Endodermal cell (in vitro differentiated cells): ENCODE data around the gene ENOSF1. TPM values are rescaled to one million over a fixed set of nuclear protein-coding genes. Genes with fewer than 3 reads are reported as not detected.

ENCODE experiments used
- DNase-seq: peaks from one replicate; pipeline ENCODE4 v3.0.0-alpha.2; 2017
- H3K27ac ChIP-seq: 2 replicates; pipeline ENCODE4 v1.5.1; 2013; ENCODE audit warnings: mild to moderate bottlenecking, low read depth, low read length, moderate library complexity
- H3K27me3 ChIP-seq: 2 replicates; pipeline ENCODE4 v1.6.1; 2013; ENCODE audit warnings: mild to moderate bottlenecking, low read length, moderate library complexity; ENCODE audit not compliant: insufficient read depth, control insufficient read depth, poor library complexity, severe bottlenecking
- H3K36me3 ChIP-seq: 2 replicates; pipeline ENCODE4 v1.7.0; 2013; ENCODE audit warnings: mild to moderate bottlenecking, low read length, moderate library complexity; ENCODE audit not compliant: control insufficient read depth, insufficient read depth
- H3K4me1 ChIP-seq: one replicate; pipeline ENCODE4 v1.7.0; 2013; ENCODE audit warnings: low read length; ENCODE audit not compliant: control insufficient read depth, insufficient read depth
- H3K4me3 ChIP-seq: 2 replicates; pipeline ENCODE4 v1.5.1; 2013; ENCODE audit warnings: mild to moderate bottlenecking, low read length, moderate library complexity
- H3K9ac ChIP-seq: 2 replicates; pipeline ENCODE4 v1.6.1; 2013; ENCODE audit warnings: mild to moderate bottlenecking, low read length, moderate library complexity; ENCODE audit not compliant: poor library complexity, severe bottlenecking; ENCODE audit errors: extremely low read depth
- H3K9me3 ChIP-seq: 2 replicates; pipeline ENCODE4 v1.6.1; 2013; ENCODE audit warnings: mild to moderate bottlenecking, low read length, moderate library complexity; ENCODE audit not compliant: control insufficient read depth
- H3K27ac Mint-ChIP-seq: 2 replicates; pipeline ENCODE4 v1.8.0; 2020; ENCODE audit warnings: mixed read lengths
- H3K27me3 Mint-ChIP-seq: 2 replicates; pipeline ENCODE4 v1.8.0; 2021; ENCODE audit warnings: mild to moderate bottlenecking, mixed read lengths; ENCODE audit not compliant: insufficient read depth
- H3K36me3 Mint-ChIP-seq: 2 replicates; pipeline ENCODE4 v1.8.0; 2020; ENCODE audit warnings: low read depth, mixed read lengths
- H3K4me1 Mint-ChIP-seq: 2 replicates; pipeline ENCODE4 v1.8.0; 2020; ENCODE audit warnings: mixed read lengths
- H3K4me3 Mint-ChIP-seq: 2 replicates; pipeline ENCODE4 v1.8.0; 2020; ENCODE audit warnings: mild to moderate bottlenecking, moderate library complexity, mixed read lengths
- H3K9me3 Mint-ChIP-seq: 2 replicates; pipeline ENCODE4 v1.8.0; 2020; ENCODE audit warnings: mild to moderate bottlenecking, mixed read lengths
- WGBS, 2 experiments: methylation state at CpG; one replicate each; pipeline versions ENCODE4 v1.1.5 to v1.1.7; 2013; ENCODE audit warnings: missing lambda C conversion rate in 2 of 2, mixed read lengths in 1 of 2; ENCODE audit not compliant: insufficient coverage in 1 of 2, insufficient read length in 1 of 2; 5-methylcytosine and 5-hydroxymethylcytosine counted together
- total RNA-seq, 2 donors: library from RNA; stranded (reverse); fragmentation: NEBNext Ultra II Directional in 1 of 2; extraction: Animal tissue kit (Norgen Biotek cat#: 25700) in 1 of 2; gene quantifications; 2 replicates in 1 of 2; 3 replicates in 1 of 2; pipeline ENCODE4 v1.2.1, GENCODE V29; 2021
- TF ChIP-seq, protein P1 (sequence below): fragments of 200-600 bp; sonication (generic); conservative IDR thresholded peaks from 2 replicates; pipeline ENCODE4 v1.5.0; 2021; ENCODE audit warnings: antibody characterized with exemption, mild to moderate bottlenecking

Gene ENOSF1
- total RNA-seq, 2 donors from 2014 or later = 85.7 to 89.5 TPM

DNA sequence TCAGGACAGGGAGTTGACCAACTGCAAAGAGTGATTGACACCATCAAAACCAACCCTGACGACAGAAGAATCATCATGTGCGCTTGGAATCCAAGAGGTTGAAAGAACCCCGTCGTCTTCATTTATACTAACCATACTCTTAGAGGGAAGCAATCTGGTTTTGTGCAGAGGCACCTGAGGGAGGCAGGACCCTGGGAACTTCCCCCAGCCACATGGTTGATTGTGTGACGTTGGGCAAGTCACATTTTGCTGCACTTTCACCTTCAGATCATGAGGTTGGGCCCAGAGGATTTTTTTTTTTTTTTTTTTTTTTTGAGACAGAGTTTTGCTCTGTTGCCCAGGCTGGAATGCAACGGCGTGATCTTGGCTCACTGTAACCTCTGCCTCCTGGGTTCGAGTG lies 43.4 kb downstream of the ENOSF1 start:
- 93 to 94% methylated on average over 6 to 8 of the region's 8 CpGs for WGBS, 2 experiments
- peaks cover 78% of the 10 kb centered on the region for H3K36me3 ChIP-seq
- H3K36me3 Mint-ChIP-seq = peaks cover 59% of the 10 kb centered on the region

DNA sequence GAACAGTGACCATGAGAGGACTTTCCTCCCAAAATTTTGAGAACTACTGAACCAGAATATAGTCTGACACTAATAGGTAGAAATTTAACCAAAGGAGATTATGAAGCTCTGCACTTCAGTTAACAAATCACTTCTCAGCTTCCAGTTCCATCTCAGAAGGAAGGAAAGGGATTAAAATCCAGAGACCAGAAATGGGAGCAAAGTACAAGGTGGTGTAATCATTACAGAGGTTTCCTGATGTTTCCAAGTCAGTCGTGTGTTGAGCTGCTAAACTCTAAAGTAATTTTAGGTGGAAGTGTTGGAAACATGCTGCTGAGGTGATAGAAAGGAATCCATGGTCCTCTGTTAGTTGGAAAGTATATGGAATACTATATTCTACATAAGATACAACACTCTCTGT lies 44.2 kb downstream of the ENOSF1 start:
- TF ChIP-seq, protein P1, sequence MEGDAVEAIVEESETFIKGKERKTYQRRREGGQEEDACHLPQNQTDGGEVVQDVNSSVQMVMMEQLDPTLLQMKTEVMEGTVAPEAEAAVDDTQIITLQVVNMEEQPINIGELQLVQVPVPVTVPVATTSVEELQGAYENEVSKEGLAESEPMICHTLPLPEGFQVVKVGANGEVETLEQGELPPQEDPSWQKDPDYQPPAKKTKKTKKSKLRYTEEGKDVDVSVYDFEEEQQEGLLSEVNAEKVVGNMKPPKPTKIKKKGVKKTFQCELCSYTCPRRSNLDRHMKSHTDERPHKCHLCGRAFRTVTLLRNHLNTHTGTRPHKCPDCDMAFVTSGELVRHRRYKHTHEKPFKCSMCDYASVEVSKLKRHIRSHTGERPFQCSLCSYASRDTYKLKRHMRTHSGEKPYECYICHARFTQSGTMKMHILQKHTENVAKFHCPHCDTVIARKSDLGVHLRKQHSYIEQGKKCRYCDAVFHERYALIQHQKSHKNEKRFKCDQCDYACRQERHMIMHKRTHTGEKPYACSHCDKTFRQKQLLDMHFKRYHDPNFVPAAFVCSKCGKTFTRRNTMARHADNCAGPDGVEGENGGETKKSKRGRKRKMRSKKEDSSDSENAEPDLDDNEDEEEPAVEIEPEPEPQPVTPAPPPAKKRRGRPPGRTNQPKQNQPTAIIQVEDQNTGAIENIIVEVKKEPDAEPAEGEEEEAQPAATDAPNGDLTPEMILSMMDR = no peak
- H3K9me3 ChIP-seq = peaks cover 7% of the 10 kb centered on the region
- no peak for DNase-seq
- Mint-ChIP-seq H3K4me1 (no peaks in the 10 kb centered on the region), H3K36me3 (peaks cover 58% of the 10 kb centered on the region), H3K27ac (no peak overlapping the region), H3K9me3 (no peaks in the 10 kb centered on the region), H3K27me3 (no peaks in the 10 kb centered on the region), H3K4me3 (no peak overlapping the region)
- no peak overlapping the region for H3K27ac ChIP-seq
- peaks cover 70% of the 10 kb centered on the region for H3K36me3 ChIP-seq
- H3K4me3 ChIP-seq = no peak overlapping the region
- 80 to 95% methylated on average over 1 of the region's 1 CpG for WGBS, 2 experiments
- no peaks in the 10 kb centered on the region for H3K27me3 ChIP-seq
- no peak overlapping the region for H3K9ac ChIP-seq
- no peaks in the 10 kb centered on the region for H3K4me1 ChIP-seq

More for the DNA sequence above, 43.4 kb downstream of the ENOSF1 start:
- Mint-ChIP-seq H3K27ac (no peak overlapping the region), H3K9me3 (no peaks in the 10 kb centered on the region), H3K4me3 (no peak overlapping the region), H3K27me3 (no peaks in the 10 kb centered on the region), H3K4me1 (no peaks in the 10 kb centered on the region)
- TF ChIP-seq, protein P1 = no peak
- Histone ChIP-seq H3K4me3 (no peak overlapping the region), H3K27ac (no peak overlapping the region), H3K4me1 (no peaks in the 10 kb centered on the region), H3K9ac (no peak overlapping the region), H3K9me3 (peaks cover 7% of the 10 kb centered on the region), H3K27me3 (no peaks in the 10 kb centered on the region)
- peak; percentile 24 for DNase-seq

DNA sequence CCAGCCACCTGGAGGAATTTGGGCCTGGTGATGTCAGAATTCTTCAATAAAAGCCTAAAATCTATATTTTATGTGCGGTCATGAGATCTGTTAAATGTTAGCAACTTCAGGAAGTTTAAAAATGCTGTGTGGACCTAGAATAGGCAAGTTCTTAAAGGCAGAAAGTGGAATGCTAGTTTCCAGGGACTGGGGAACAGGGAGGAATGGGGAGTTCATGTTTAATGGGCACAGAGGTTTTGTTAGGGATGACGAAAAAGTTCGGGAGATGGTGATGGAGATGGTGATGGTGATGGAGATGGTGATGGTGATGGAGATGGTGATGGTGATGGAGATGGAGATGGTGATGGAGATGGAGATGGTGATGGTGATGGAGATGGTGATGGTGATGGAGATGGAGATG lies 45.8 kb downstream of the ENOSF1 start:
- peak; percentile 4 for DNase-seq
- Mint-ChIP-seq H3K27me3 (no peaks in the 10 kb centered on the region), H3K36me3 (peaks cover 57% of the 10 kb centered on the region), H3K4me1 (no peaks in the 10 kb centered on the region), H3K9me3 (peaks cover 8% of the 10 kb centered on the region), H3K4me3 (no peak overlapping the region), H3K27ac (no peak overlapping the region)
- H3K4me3 ChIP-seq = no peak overlapping the region
- H3K27ac ChIP-seq = no peak overlapping the region
- TF ChIP-seq, protein P1 = no peak
- peaks cover 13% of the 10 kb centered on the region for H3K9me3 ChIP-seq
- H3K4me1 ChIP-seq = no peaks in the 10 kb centered on the region
- H3K9ac ChIP-seq = no peak overlapping the region
- no peaks in the 10 kb centered on the region for H3K27me3 ChIP-seq
- H3K36me3 ChIP-seq = peaks cover 60% of the 10 kb centered on the region
- WGBS, 2 experiments = 98 to 100% methylated on average over 1 to 3 of the region's 3 CpGs
